ENCODE results near the gene TCAF1.
"Not testable (repeated sequence)": the region's sequence is repeated elsewhere in the genome, so short reads cannot be mapped to it uniquely, and the experiment has no call there.

DNA sequence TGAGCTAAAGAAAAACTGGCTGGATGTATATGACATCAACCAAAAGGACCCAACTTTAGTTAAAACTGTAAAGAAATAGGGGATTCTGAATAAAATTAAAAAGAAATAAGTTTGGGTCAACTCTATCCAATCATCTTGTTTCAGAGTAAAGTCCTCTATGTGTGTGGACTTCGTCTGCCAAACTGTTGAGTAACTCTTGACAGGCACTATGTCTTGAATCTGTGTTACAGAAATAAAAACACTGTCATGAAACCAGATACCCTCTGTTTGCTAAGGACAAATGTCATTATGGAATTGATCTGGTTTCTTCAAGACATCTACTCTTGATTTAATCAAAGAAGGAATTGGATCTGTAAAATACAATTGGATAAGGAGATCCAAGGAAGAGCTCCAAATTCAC lies 46.5 kb downstream of the TCAF1 start:
- TF ChIP-seq, protein P1, sequence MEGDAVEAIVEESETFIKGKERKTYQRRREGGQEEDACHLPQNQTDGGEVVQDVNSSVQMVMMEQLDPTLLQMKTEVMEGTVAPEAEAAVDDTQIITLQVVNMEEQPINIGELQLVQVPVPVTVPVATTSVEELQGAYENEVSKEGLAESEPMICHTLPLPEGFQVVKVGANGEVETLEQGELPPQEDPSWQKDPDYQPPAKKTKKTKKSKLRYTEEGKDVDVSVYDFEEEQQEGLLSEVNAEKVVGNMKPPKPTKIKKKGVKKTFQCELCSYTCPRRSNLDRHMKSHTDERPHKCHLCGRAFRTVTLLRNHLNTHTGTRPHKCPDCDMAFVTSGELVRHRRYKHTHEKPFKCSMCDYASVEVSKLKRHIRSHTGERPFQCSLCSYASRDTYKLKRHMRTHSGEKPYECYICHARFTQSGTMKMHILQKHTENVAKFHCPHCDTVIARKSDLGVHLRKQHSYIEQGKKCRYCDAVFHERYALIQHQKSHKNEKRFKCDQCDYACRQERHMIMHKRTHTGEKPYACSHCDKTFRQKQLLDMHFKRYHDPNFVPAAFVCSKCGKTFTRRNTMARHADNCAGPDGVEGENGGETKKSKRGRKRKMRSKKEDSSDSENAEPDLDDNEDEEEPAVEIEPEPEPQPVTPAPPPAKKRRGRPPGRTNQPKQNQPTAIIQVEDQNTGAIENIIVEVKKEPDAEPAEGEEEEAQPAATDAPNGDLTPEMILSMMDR (IDR thresholded peaks at IDR 0.05; ENCODE audit: low read length): not testable (repeated sequence)
- not testable (repeated sequence) for TF ChIP-seq EZH2 (optimal IDR thresholded peaks at IDR 0.05; ENCODE audit: low read depth, low read length)
